HCT116 (cell line): ENCODE measurements around the gene CHST15. TPM values are rescaled to one million over a fixed set of nuclear protein-coding genes. Genes with fewer than 3 reads are reported as not detected.

Experiments used
- ATAC-seq: fragments of 200-7000 bp; cut with Tn5 transposase; 2 replicates; pipeline ENCODE4 v1.9.1; 2020; ENCODE audit warnings: mild to moderate bottlenecking, moderate library complexity
- BruUV-seq: library from RNA; stranded (reverse); fragments of 400-500 nt; replicated peaks from 2 replicates; lab custom pipeline; 2021; lab: Mats Ljungman, UMichigan
- CTCF ChIA-PET: fragments of 300-600 bp; sonication (Branson Sonifier 250); formaldehyde crosslinking; loops from one replicate; lab custom pipeline; 2021; ENCODE audit warnings: antibody characterized with exemption; lab: Charles Lee
- POLR2A ChIA-PET: fragments of 300-600, 350-600 bp; sonication (Branson Sonifier 250); formaldehyde crosslinking; loops from one replicate; lab custom pipeline; 2021; ENCODE audit warnings: antibody characterized with exemption; lab: Charles Lee
- RAD21 ChIA-PET, 2 experiments: fragments of 300-600 bp; sonication (Branson Sonifier 250); formaldehyde crosslinking; loops; one replicate each; lab custom pipeline; 2023; ENCODE audit warnings: low total read pairs in 2 of 2; ENCODE audit not compliant: uncharacterized antibody in 2 of 2, unreplicated experiment in 2 of 2, low non-redundant PET in 1 of 2; lab: Charles Lee
- DNase-seq: peaks from one replicate; pipeline ENCODE4 v3.0.0-alpha.2; 2010; ENCODE audit warnings: low read depth, low spot score
- H2AFZ ChIP-seq: fragments of 200-600 bp; shearing (Covaris generic), sonication (generic); 2 replicates; pipeline ENCODE4 v1.6.1; 2017; ENCODE audit warnings: low read depth, mixed run types, mixed read lengths, antibody characterized with exemption, low read length; ENCODE audit not compliant: poor library complexity, severe bottlenecking
- H3K27ac ChIP-seq: 2 replicates; pipeline ENCODE4 v1.5.1; 2012; ENCODE audit warnings: low read depth, low read length
- H3K27me3 ChIP-seq: fragments of 200-600 bp; sonication (generic); 2 replicates; pipeline ENCODE4 v1.6.1; 2016; ENCODE audit warnings: mixed run types, low read length, mixed read lengths; ENCODE audit not compliant: insufficient read depth
- H3K36me3 ChIP-seq, 2 experiments: fragments of 200-500 bp in 1 of 2; fragments of 200-600 bp in 1 of 2; sonication (Bioruptor generic) in 1 of 2; sonication (generic) in 1 of 2; 2 replicates each; pipeline versions ENCODE4 v1.5.1 to v1.6.1; 2014 to 2016; ENCODE audit warnings: low read length in 2 of 2, inconsistent platforms in 1 of 2, mixed read lengths in 1 of 2, mixed run types in 1 of 2; ENCODE audit not compliant: insufficient read depth in 2 of 2, control insufficient read depth in 1 of 2
- H3K4me1 ChIP-seq, 2 experiments: fragments of 200-600 bp in 1 of 2; sonication (generic) in 1 of 2; 2 replicates each; pipeline versions ENCODE4 v1.5.1 to v1.6.1; 2012 to 2017; ENCODE audit warnings: low read length in 2 of 2, inconsistent platforms in 1 of 2, mild to moderate bottlenecking in 1 of 2, mixed read lengths in 1 of 2, mixed run types in 1 of 2, moderate library complexity in 1 of 2; ENCODE audit not compliant: insufficient read depth in 2 of 2, control insufficient read depth in 1 of 2
- H3K4me2 ChIP-seq: fragments of 200-600 bp; sonication (generic); 2 replicates; pipeline ENCODE4 v1.6.1; 2017; ENCODE audit warnings: mixed run types, low read length, mixed read lengths
- H3K4me3 ChIP-seq, 2 experiments: fragments of 200-600 bp in 1 of 2; sonication (generic) in 1 of 2; replicated peaks in 1 of 2; 2 replicates each; pipeline ENCODE4 v1.5.1; 2011 to 2016; ENCODE audit warnings: low read length in 2 of 2, control low read depth in 1 of 2, low read depth in 1 of 2, mild to moderate bottlenecking in 1 of 2, mixed read lengths in 1 of 2, mixed run types in 1 of 2
- H3K79me2 ChIP-seq: fragments of 200-600 bp; sonication (generic); 2 replicates; pipeline ENCODE4 v1.6.1; 2017; ENCODE audit warnings: mild to moderate bottlenecking, mixed run types, low read length, moderate library complexity, mixed read lengths; ENCODE audit not compliant: insufficient read depth
- H3K9ac ChIP-seq: fragments of 200-600 bp; sonication (generic); 2 replicates; pipeline ENCODE4 v1.6.1; 2016; ENCODE audit warnings: low read length, mixed read lengths
- H3K9me2 ChIP-seq: fragments of 200-600 bp; sonication (generic), shearing (Covaris generic); 2 replicates; pipeline ENCODE4 v1.6.1; 2017; ENCODE audit warnings: mixed run types, mild to moderate bottlenecking, moderate library complexity; ENCODE audit not compliant: insufficient read depth
- H3K9me3 ChIP-seq, 2 experiments: fragments of 200-500 bp in 1 of 2; fragments of 200-600 bp in 1 of 2; sonication (Bioruptor generic) in 1 of 2; sonication (generic) in 1 of 2; 2 replicates each; pipeline ENCODE4 v1.6.1; 2014 to 2017; ENCODE audit warnings: low read length in 2 of 2, mixed read lengths in 2 of 2, inconsistent platforms in 1 of 2, low read depth in 1 of 2, mild to moderate bottlenecking in 1 of 2, mixed run types in 1 of 2, moderate library complexity in 1 of 2; ENCODE audit not compliant: control insufficient read depth in 1 of 2, insufficient read depth in 1 of 2
- H4K20me1 ChIP-seq: fragments of 200-600 bp; sonication (generic), shearing (Covaris generic); 2 replicates; pipeline ENCODE4 v1.6.1; 2017; ENCODE audit warnings: mixed run types, mild to moderate bottlenecking, moderate library complexity; ENCODE audit not compliant: insufficient read depth
- POLR2AphosphoS5 ChIP-seq: IDR thresholded peaks from 2 replicates; pipeline ENCODE4 v1.6.1; 2011; ENCODE audit warnings: mild to moderate bottlenecking, low read depth, low read length, moderate library complexity
- REST ChIP-seq: IDR thresholded peaks from 2 replicates; pipeline ENCODE4 v1.6.1; 2012; ENCODE audit warnings: low read depth
- intact Hi-C: fragments of 100-400 bp; cut with micrococcal nuclease; formaldehyde crosslinking; loops from 2 replicates; pipeline ENCODE4 v1.10.0; 2022
- total RNA-seq: library from RNA; stranded (reverse); gene quantifications from one replicate; pipeline ENCODE4 v1.2.1, GENCODE V29; 2021; ENCODE audit not compliant: unreplicated experiment

The CHST15 gene
- total RNA-seq, 1 experiment from 2014 or later, result 47.2 TPM

- Histone ChIP-seq H3K36me3 (peaks cover 2 to 5% of the 10 kb centered on the region in 2 experiments; a peak in 2 of 4 replicates), H3K9me3 (no peaks in the 10 kb centered on the region), H3K9me2 (no peaks in the 10 kb centered on the region), H3K27ac (no peak overlapping the region), H4K20me1 (no peaks in the 10 kb centered on the region), H3K4me1 (peaks cover 0 to 2% of the 10 kb centered on the region in 2 experiments; a peak in 1 of 4 replicates), H2AFZ (no peak overlapping the region), H3K79me2 (no peaks in the 10 kb centered on the region; the same call in 1 of the 2 replicates), H3K9ac (no peak overlapping the region), H3K27me3 (no peaks in the 10 kb centered on the region), H3K4me2 (no peak overlapping the region), H3K4me3 (no peak overlapping the region)
- TF ChIP-seq REST, result no peak
- 0 out of 2 replicates have a peak, but pooled peaks have one; percentile 18 for TF ChIP-seq POLR2AphosphoS5
- intact Hi-C loops, result no loop called here
- POLR2A ChIA-PET, result no interaction called here
- RAD21 ChIA-PET, result no interaction called here
- DNase-seq, result no peak
- no peak for ATAC-seq
- CTCF ChIA-PET, result interaction anchor here (2.5 kb wide), 1 partner anchor 387 kb away, joined by 7 read pairs; no protein-coding TSS in a partner anchor
- no TSS peak for BruUV-seq
These were observed 90.9 kb downstream of the CHST15 start for GRCh38 chr10:124002391-124003069.
